H9 (cell line): ENCODE data around the gene USP35. TPM values are rescaled to one million over a fixed set of nuclear protein-coding genes. Genes with fewer than 3 reads are reported as not detected.

Experiments
- DNase-seq: peaks from one replicate; pipeline ENCODE4 v3.0.0-alpha.2; 2017
- H2AFZ ChIP-seq: one replicate; pipeline ENCODE4 v1.6.1; 2013; ENCODE audit warnings: mild to moderate bottlenecking, low read length, control low read depth, moderate library complexity
- H2AK5ac ChIP-seq: 2 replicates; pipeline ENCODE4 v1.6.1; 2013; ENCODE audit warnings: low read length, control low read depth, mixed read lengths; ENCODE audit not compliant: insufficient read length
- H2BK120ac ChIP-seq: one replicate; pipeline ENCODE4 v1.6.1; 2013; ENCODE audit warnings: low read depth, mild to moderate bottlenecking, low read length, control low read depth, inconsistent platforms; ENCODE audit not compliant: poor library complexity, severe bottlenecking
- H2BK12ac ChIP-seq: 2 replicates; pipeline ENCODE4 v1.6.1; 2013; ENCODE audit warnings: low read length, control low read depth, mixed read lengths, low read depth; ENCODE audit not compliant: insufficient read length
- H2BK15ac ChIP-seq: 2 replicates; pipeline ENCODE4 v1.6.1; 2013; ENCODE audit warnings: low read depth, low read length, control low read depth
- H2BK20ac ChIP-seq: one replicate; pipeline ENCODE4 v1.6.1; 2013; ENCODE audit warnings: low read depth, mild to moderate bottlenecking, low read length, control low read depth, inconsistent platforms; ENCODE audit not compliant: poor library complexity, severe bottlenecking
- H2BK5ac ChIP-seq: 2 replicates; pipeline ENCODE4 v1.6.1; 2013; ENCODE audit warnings: low read length, control low read depth, mixed read lengths; ENCODE audit not compliant: insufficient read length
- H3K14ac ChIP-seq: 2 replicates; pipeline ENCODE4 v1.6.1; 2013; ENCODE audit warnings: low read length, control low read depth; ENCODE audit not compliant: insufficient read depth
- H3K18ac ChIP-seq: 2 replicates; pipeline ENCODE4 v1.6.1; 2013; ENCODE audit warnings: low read depth, mild to moderate bottlenecking, mixed read lengths, low read length, control low read depth; ENCODE audit not compliant: insufficient read length
- H3K23ac ChIP-seq: 2 replicates; pipeline ENCODE4 v1.6.1; 2013; ENCODE audit warnings: low read length, control low read depth, mixed read lengths, low read depth; ENCODE audit not compliant: insufficient read length
- H3K23me2 ChIP-seq: 2 replicates; pipeline ENCODE4 v1.6.1; 2013; ENCODE audit warnings: low read depth, mild to moderate bottlenecking, mixed read lengths, low read length, control low read depth; ENCODE audit not compliant: insufficient read length, poor library complexity, severe bottlenecking
- H3K27ac ChIP-seq: 2 replicates; pipeline ENCODE4 v1.5.1; 2013; ENCODE audit warnings: low read length, control low read depth, mixed read lengths, low read depth; ENCODE audit not compliant: insufficient read length
- H3K27me3 ChIP-seq: 2 replicates; pipeline ENCODE4 v1.6.1; 2013; ENCODE audit warnings: low read length, control low read depth, inconsistent platforms; ENCODE audit not compliant: insufficient read depth
- H3K4ac ChIP-seq: 2 replicates; pipeline ENCODE4 v1.6.1; 2013; ENCODE audit warnings: low read depth, mild to moderate bottlenecking, control low read depth, inconsistent platforms, low read length, moderate library complexity
- H3K4me1 ChIP-seq: 2 replicates; pipeline ENCODE4 v1.6.1; 2013; ENCODE audit warnings: low read length, control low read depth, inconsistent platforms; ENCODE audit not compliant: insufficient read depth
- H3K4me2 ChIP-seq: 2 replicates; pipeline ENCODE4 v1.6.1; 2013; ENCODE audit warnings: low read length, control low read depth, mixed read lengths; ENCODE audit not compliant: insufficient read length, insufficient read depth
- H3K56ac ChIP-seq: 2 replicates; pipeline ENCODE4 v1.6.1; 2013; ENCODE audit warnings: low read depth, mild to moderate bottlenecking, mixed read lengths, low read length, control low read depth; ENCODE audit not compliant: insufficient read length
- H3K79me1 ChIP-seq: 2 replicates; pipeline ENCODE4 v1.6.1; 2013; ENCODE audit warnings: low read depth, mild to moderate bottlenecking, moderate library complexity, low read length, control low read depth, inconsistent platforms; ENCODE audit not compliant: insufficient read depth, poor library complexity, severe bottlenecking
- H3K79me2 ChIP-seq: 2 replicates; pipeline ENCODE4 v1.6.1; 2013; ENCODE audit warnings: low read length, control low read depth, inconsistent platforms; ENCODE audit not compliant: insufficient read depth
- H3K9ac ChIP-seq: 2 replicates; pipeline ENCODE4 v1.6.1; 2013; ENCODE audit warnings: low read length, control low read depth, mixed read lengths; ENCODE audit not compliant: insufficient read length; ENCODE audit errors: extremely low read depth
- H3K9me3 ChIP-seq: one replicate; pipeline ENCODE4 v1.6.1; 2013; ENCODE audit warnings: low read depth, low read length, inconsistent platforms; ENCODE audit not compliant: control insufficient read depth
- H3T11ph ChIP-seq: one replicate; pipeline ENCODE4 v1.6.1; 2013; ENCODE audit warnings: mild to moderate bottlenecking, low read length, control low read depth, inconsistent platforms
- H4K20me1 ChIP-seq: one replicate; pipeline ENCODE4 v1.6.1; 2013; ENCODE audit not compliant: control insufficient read depth, insufficient read length, insufficient read depth
- H4K5ac ChIP-seq: 2 replicates; pipeline ENCODE4 v1.6.1; 2013; ENCODE audit warnings: low read depth, mild to moderate bottlenecking, mixed read lengths, low read length, control low read depth; ENCODE audit not compliant: insufficient read length
- H4K8ac ChIP-seq: replicated peaks from 2 replicates; pipeline ENCODE4 v1.6.1; 2013; ENCODE audit warnings: low read length, control low read depth, mixed read lengths, low read depth; ENCODE audit not compliant: insufficient read length
- H4K91ac ChIP-seq: 2 replicates; pipeline ENCODE4 v1.6.1; 2013; ENCODE audit warnings: low read depth, mild to moderate bottlenecking, moderate library complexity, mixed read lengths, low read length, control low read depth; ENCODE audit not compliant: insufficient read length
- H3K27ac Mint-ChIP-seq, 3 experiments: 2 replicates in 2 of 3; 3 replicates in 1 of 3; pipeline ENCODE4 v1.8.0; 2020 to 2021; ENCODE audit warnings: mixed read lengths in 3 of 3, mild to moderate bottlenecking in 1 of 3, moderate library complexity in 1 of 3
- H3K27me3 Mint-ChIP-seq: 2 replicates; pipeline ENCODE4 v1.8.0; 2021; ENCODE audit warnings: low read depth, mild to moderate bottlenecking, moderate library complexity, mixed read lengths
- H3K36me3 Mint-ChIP-seq, 3 experiments: 2 replicates in 2 of 3; 3 replicates in 1 of 3; pipeline ENCODE4 v1.8.0; 2020 to 2021; ENCODE audit warnings: low read depth in 3 of 3, mixed read lengths in 3 of 3; ENCODE audit not compliant: insufficient read depth in 1 of 3
- H3K4me1 Mint-ChIP-seq, 2 experiments: 2 replicates each; pipeline ENCODE4 v1.8.0; 2020; ENCODE audit warnings: mixed read lengths in 2 of 2
- H3K4me3 Mint-ChIP-seq, 2 experiments: 2 replicates in 1 of 2; 3 replicates in 1 of 2; pipeline ENCODE4 v1.8.0; 2020 to 2021; ENCODE audit warnings: mild to moderate bottlenecking in 2 of 2, mixed read lengths in 2 of 2, moderate library complexity in 1 of 2
- H3K9me3 Mint-ChIP-seq, 2 experiments: 2 replicates in 1 of 2; 3 replicates in 1 of 2; pipeline ENCODE4 v1.8.0; 2020; ENCODE audit warnings: mild to moderate bottlenecking in 2 of 2, mixed read lengths in 2 of 2, moderate library complexity in 1 of 2
- WGBS: extraction: QIAGEN DNeasy Blood & Tissue Kit; methylation state at CpG from one replicate; pipeline ENCODE4 v1.1.7; 2013; ENCODE audit warnings: missing lambda C conversion rate, low lambda C conversion rate, mixed read lengths; ENCODE audit not compliant: insufficient read length; ENCODE audit errors: extremely low coverage; 5-methylcytosine and 5-hydroxymethylcytosine counted together
- total RNA-seq: library from RNA; stranded (reverse); gene quantifications from 2 replicates; pipeline ENCODE4 v1.2.1, GENCODE V29; 2021
- TF ChIP-seq, protein P1 (sequence below): fragments of 200-600 bp; sonication (generic); conservative IDR thresholded peaks from 3 replicates; pipeline ENCODE4 v1.8.0; 2021; ENCODE audit warnings: antibody characterized with exemption, mild to moderate bottlenecking

The USP35 gene
- total RNA-seq, 1 experiment from 2014 or later, result 6.8 TPM

DNA sequence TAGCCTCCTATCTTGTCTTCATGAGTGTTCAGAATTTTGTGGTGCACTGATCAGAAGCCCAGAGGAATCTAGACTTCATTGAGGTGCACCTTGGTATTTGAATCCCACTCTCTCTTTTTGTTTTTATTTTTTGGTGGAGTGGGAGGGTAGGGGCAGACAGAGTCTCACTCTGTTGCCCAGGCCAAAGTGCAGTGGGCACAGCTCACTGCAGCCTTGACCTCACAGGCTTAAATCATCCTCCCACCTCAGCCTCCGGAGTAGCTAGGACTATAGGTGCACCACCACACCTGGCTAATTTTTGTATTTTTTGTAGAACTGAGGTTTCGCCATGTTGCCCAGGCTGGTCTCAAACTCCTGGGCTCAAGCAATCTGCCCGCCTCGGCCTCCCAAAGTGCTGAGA lies 38.4 kb upstream of the USP35 start:
- Histone ChIP-seq H4K8ac (no peak overlapping the region), H4K91ac (no peak overlapping the region), H3K79me1 (no peaks in the 10 kb centered on the region), H2BK5ac (no peak overlapping the region), H3K9ac (no peak overlapping the region), H3K27me3 (no peaks in the 10 kb centered on the region), H3K14ac (no peak overlapping the region), H2BK120ac (no peak overlapping the region), H2BK15ac (no peak overlapping the region), H3K4me2 (no peak overlapping the region), H2BK12ac (no peak overlapping the region), H3K9me3 (no peaks in the 10 kb centered on the region), H3K79me2 (no peaks in the 10 kb centered on the region), H3K23ac (no peak overlapping the region), H3K4me1 (no peaks in the 10 kb centered on the region), H4K20me1 (no peaks in the 10 kb centered on the region), H2AK5ac (no peak overlapping the region), H2AFZ (no peak overlapping the region), H4K5ac (no peak overlapping the region), H3K23me2 (no peaks in the 10 kb centered on the region), H3K4ac (no peak overlapping the region), H3T11ph (no peak overlapping the region), H3K18ac (no peak overlapping the region), H3K27ac (no peak overlapping the region), H2BK20ac (no peak overlapping the region), H3K56ac (no peak overlapping the region)
- TF ChIP-seq, protein P1, sequence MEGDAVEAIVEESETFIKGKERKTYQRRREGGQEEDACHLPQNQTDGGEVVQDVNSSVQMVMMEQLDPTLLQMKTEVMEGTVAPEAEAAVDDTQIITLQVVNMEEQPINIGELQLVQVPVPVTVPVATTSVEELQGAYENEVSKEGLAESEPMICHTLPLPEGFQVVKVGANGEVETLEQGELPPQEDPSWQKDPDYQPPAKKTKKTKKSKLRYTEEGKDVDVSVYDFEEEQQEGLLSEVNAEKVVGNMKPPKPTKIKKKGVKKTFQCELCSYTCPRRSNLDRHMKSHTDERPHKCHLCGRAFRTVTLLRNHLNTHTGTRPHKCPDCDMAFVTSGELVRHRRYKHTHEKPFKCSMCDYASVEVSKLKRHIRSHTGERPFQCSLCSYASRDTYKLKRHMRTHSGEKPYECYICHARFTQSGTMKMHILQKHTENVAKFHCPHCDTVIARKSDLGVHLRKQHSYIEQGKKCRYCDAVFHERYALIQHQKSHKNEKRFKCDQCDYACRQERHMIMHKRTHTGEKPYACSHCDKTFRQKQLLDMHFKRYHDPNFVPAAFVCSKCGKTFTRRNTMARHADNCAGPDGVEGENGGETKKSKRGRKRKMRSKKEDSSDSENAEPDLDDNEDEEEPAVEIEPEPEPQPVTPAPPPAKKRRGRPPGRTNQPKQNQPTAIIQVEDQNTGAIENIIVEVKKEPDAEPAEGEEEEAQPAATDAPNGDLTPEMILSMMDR, result no peak
- Mint-ChIP-seq H3K27ac (peak overlapping the region in 1 of 3 experiments; percentile 11; a peak in 1 of 7 replicates), H3K36me3 (peaks cover 0 to 5% (median 3%) of the 10 kb centered on the region in 3 experiments; a peak in 6 of 7 replicates), H3K4me1 (peaks cover 8 to 9% of the 10 kb centered on the region in 2 experiments), H3K27me3 (no peaks in the 10 kb centered on the region), H3K9me3 (no peaks in the 10 kb centered on the region), H3K4me3 (no peak overlapping the region)
- DNase-seq, result no peak
- no CpG with 5 or more reads among the region's 4 CpGs for WGBS
